GM12891 (cell line): Measurements from ENCODE around the gene SLC7A9.
"Not testable (repeated sequence)": the region's sequence is repeated elsewhere in the genome, so short reads cannot be mapped to it uniquely, and the experiment has no call there.

Experiments
- DNase-seq: peaks from one replicate; pipeline ENCODE4 v3.0.0; 2011; ENCODE audit warnings: low spot score; ENCODE audit not compliant: insufficient read length
- FAIRE-seq: peaks from 2 replicates; lab custom pipeline; 2011; peaks lifted over from hg19 to GRCh38; lab: Jason Lieb, UNC
- PAX5 ChIP-seq: IDR thresholded peaks from 2 replicates; pipeline ENCODE4 v1.6.1; 2011; ENCODE audit warnings: low read length, moderate library complexity, mild to moderate bottlenecking; ENCODE audit not compliant: insufficient read depth, severe bottlenecking
- POLR2A ChIP-seq: IDR thresholded peaks from 2 replicates; pipeline ENCODE4 v1.6.1; 2011; ENCODE audit warnings: low read depth, low read length, control low read depth
- POLR2AphosphoS5 ChIP-seq: IDR thresholded peaks from 2 replicates; pipeline ENCODE4 v1.6.1; 2011; ENCODE audit warnings: low read depth, low read length, control low read depth
- POU2F2 ChIP-seq: IDR thresholded peaks from 2 replicates; pipeline ENCODE4 v1.6.1; 2011; ENCODE audit warnings: low read depth, mild to moderate bottlenecking, control low read depth, low read length, moderate library complexity
- SPI1 ChIP-seq: IDR thresholded peaks from 2 replicates; pipeline ENCODE4 v1.6.1; 2011; ENCODE audit warnings: low read depth, low read length, control low read depth
- TAF1 ChIP-seq: IDR thresholded peaks from 2 replicates; pipeline ENCODE4 v1.6.1; 2011; ENCODE audit warnings: low read depth, low read length, control low read depth

SLC7A9 gene

DNA sequence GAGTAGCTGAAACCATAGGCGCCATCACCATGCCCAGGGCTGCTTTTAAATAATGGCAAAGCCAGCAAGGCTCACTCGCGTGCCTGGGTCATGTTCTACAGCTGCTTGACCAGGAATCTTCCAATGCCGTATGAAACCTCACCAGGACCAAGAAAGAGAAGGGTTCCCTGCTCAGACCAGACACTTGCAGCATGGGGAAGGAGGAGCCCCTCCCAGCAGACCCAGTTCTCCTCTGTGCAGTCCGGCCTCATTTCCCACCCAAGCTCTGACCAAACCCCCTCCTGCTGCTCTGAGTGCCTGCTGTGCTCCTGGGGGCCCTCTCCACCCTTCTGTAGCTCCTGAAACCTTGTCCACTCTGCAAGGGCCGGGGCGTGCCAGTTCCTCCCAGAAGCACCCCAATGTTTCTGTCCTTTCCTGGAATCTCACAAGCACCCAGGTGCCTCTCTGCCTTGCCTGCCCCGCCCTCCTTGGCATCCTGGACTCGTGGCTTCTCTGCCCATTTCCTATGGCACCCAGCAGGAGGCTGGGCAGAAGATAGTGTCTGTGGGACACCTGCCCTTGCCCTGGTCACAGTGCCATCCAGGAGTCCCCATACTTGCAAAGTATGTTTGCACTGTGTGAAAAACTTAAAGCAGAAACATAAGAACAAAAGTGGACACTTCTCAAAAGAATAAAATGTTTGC is 6.8 kb upstream of the SLC7A9 start:
- DNase-seq, result no peak
- no peak for FAIRE-seq
- TF ChIP-seq TAF1 (no peak), POLR2A (no peak), SPI1 (no peak), POU2F2 (no peak), PAX5 (no peak), POLR2AphosphoS5 (no peak)

DNA sequence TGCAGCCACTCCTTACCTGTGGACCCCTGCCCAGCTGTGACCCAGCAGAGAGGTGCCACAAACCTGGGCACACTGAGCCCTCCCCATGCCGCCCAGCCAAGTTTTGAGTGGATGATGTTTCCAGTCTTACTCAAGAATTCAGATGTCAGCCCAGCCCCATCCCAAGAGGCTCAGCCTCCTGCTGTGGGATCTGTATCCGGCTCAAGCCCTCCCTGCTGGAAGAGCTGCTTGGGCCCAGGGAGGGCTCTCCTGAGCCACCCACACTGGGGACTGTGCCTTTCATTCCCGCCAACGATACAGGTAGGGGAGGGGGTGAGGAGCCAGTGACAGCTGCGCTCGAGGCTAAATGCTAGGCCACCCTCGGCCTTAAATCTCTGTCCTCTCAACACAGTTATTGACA is 5.9 kb upstream of the SLC7A9 start:
- TF ChIP-seq SPI1 (no peak), PAX5 (no peak), POU2F2 (no peak), POLR2A (no peak), POLR2AphosphoS5 (no peak), TAF1 (no peak)
- DNase-seq (no peak), FAIRE-seq (no peak)

DNA sequence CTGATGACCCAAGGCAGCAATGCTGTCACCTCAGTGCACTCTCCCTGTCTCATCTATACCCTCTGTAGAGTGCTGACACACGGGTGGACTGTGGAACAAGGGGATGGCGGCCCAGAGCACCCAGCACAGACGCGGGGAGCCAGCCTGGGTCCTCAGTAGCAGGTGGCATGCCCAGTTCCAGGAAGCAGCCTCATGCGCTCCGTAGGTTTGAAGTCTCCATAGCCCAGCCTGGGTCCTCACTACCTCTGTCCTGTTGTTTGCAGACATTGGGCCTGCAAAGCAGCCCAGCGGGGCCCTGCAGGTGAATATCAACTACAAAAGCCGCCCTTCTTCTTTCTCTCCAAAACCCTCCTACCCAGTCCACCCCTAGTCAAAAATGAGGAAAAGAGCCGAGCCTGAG is 5.0 kb upstream of the SLC7A9 start:
- no peak for FAIRE-seq
- TF ChIP-seq PAX5 (no peak), POLR2A (no peak), TAF1 (no peak), POU2F2 (no peak), SPI1 (no peak), POLR2AphosphoS5 (no peak)

DNA sequence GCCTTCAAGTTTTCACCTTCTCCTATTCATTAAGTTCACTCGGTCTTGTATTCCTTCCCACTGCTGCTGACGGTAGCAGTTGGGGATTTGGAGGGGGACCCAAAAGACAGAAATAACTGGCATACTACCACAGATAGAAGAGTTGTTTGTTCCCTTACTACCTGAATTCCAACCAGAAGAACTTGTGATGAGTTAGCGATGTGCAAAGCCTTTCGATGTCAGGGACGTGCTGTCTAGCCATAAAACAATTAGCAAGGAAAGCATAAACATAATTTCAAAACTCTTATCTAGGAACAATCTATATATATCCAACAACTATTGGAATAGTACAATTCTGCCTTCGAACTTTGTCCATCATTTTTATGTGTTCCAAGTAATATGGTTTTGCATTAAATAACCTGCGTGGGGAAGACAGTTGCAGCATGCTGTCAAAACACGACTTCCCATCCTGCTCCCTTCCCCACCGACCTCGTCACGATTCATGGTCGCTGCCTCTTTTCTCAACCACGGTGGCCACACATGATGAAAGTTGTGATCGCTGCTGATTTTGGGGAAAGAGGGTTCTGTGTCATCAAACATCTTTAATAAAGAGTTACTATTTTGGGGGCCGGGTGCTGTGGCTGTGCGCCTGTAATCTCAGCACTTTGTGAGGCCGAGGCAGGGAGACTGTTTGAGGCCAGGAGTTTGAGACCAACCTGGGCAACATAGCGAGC is 3.8 kb upstream of the SLC7A9 start:
- TF ChIP-seq POU2F2 (no peak), TAF1 (no peak), POLR2AphosphoS5 (no peak), POLR2A (no peak), SPI1 (no peak), PAX5 (no peak)
- DNase-seq, result no peak
- no peak for FAIRE-seq

More for the DNA sequence above, 5.0 kb upstream of the SLC7A9 start:
- no peak for DNase-seq

DNA sequence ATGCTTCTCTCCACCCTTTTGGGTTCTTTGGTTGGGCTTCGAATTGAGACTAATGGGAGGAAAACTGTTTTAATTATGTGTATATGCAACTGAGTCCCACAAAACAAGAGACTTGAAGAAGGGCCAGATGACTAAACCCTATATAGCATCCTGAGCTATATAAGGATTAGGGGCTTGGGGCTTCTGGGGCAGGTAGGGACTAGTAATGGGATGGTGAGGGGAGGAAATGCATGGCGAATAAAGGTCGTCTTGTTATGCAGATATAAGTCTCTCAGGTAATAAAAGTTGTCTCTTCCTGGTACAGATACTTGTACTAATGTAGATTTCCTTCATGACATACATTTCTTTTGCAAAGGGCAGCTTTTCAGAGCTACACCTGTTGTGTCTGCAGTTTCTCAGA is 2.8 kb upstream of the SLC7A9 start:
- TF ChIP-seq POU2F2 (no peak), PAX5 (no peak), TAF1 (no peak), POLR2AphosphoS5 (no peak), POLR2A (no peak), SPI1 (no peak)
- no peak for FAIRE-seq
- no peak for DNase-seq

DNA sequence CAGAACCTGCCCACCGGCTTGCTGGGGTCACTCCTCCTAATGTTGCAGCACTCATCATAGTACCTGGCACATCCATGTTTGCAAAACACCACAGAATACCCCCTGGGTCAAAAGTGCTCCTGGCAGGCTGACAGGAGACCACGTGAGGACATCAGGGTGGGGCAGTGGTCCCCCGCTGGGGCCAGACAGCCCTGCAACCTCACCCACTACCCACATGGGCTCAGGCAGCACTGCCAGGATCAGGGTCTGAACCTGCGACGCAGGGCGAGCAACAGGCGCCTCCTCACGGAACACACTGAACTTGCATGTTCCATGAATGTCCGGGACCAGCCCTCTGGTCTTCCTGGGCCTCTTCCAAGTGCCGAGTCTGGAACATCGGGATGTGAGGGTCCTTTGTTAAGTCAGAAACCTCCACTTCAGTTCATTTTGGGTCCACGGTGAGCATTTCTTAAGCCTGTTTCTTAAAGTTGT is 1.4 kb upstream of the SLC7A9 start:
- FAIRE-seq, result no peak
- TF ChIP-seq TAF1 (no peak), POLR2AphosphoS5 (no peak), PAX5 (no peak), SPI1 (no peak), POLR2A (no peak), POU2F2 (no peak)
- DNase-seq, result no peak

DNA sequence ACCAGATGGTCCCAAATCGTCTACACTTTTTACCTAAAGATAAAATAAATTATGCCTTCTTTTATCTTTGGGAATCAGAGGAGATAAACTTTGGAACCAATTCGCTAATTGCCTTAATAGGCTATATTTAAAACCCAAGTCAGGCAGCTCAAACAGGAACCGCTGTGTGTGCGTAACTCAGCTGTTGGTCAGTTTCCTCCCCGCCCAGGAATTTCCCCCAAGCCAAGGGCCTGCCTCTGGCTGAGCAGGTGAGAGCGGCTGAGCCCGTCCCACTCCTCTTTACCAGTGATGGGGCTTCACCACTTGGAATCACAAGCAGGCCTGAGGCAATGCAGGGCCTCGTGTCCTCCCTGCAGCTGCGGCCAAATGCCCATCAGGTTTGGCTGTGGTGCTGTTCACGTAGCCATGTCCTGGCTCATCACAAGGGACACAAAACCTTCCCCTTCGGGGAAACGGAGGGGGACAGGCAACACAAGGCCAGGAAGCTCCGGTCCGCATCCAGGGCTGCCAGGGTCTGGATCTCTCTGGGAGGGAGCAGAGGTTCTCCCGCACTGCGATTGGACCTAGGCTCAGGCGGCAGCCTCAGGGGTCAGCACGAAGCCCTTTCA is 503 bp upstream of the SLC7A9 start:
- no peak for FAIRE-seq
- TF ChIP-seq POU2F2 (no peak), POLR2AphosphoS5 (no peak), TAF1 (no peak)
- DNase-seq, result no peak

DNA sequence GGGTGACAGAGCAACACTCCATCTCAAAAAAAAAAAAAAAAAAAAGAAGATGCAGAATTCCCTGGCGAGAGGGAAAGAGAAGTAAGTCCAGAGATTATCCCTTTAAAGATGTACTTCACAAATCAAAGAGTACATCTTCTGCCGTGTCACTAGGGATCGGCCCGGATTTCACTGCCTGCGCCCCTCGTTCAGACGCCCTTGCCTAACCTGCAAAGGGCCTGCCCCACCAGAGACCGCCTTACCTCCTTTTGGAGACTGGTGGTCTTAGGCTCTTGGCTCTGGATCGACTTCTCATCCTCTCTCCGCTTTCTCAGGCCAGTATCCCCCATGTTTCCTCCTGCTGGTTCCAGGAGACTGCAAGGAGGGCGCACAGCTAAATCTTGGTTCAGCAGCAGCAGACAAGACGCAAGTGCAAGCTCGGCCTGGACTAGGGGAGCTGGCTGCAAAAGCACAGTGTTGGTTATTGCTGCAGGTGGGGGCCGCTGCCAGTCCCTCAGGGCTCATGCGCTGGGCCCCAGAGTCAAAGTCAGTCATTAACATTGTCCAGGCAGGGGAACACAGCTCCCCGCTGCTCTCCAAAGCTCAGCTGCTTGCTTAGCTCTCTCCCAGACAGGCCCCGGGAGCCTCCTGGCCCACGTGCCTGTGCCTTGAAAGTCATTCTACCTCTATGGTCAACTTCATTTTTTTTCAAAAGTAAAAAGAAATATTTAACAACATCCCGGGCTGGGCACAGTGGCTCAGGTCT is 1.2 kb downstream of the SLC7A9 start:
- no peak for TF ChIP-seq TAF1
- TF ChIP-seq POLR2A, result no peak
- TF ChIP-seq POLR2AphosphoS5, result no peak
- TF ChIP-seq SPI1, result no peak
- no peak for TF ChIP-seq PAX5
- TF ChIP-seq POU2F2, result no peak
- DNase-seq, result no peak
- FAIRE-seq, result no peak

DNA sequence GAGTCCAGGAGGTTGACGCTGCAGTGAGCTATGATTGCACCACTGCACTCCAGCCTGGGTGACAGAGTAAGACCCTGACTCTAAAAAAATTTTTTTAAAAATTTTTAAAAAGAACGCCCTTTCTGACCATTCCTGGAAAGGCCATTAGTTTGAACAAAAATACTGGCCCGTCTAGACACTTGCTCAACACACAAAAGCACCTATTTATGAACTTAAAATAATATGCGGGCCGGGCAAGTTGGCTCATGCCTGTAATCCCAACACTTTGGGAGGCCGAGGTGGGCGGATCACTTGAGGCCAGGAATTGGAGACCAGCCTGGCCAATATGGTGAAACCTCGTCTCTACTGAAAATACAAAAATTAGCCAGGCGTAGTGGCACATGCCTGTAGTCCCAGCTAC is 2.1 kb downstream of the SLC7A9 start:
- FAIRE-seq, DNase-seq: not testable (repeated sequence)
